SK-MEL-5 (cell line): Measurements from ENCODE around the gene MCTP2. TPM values are rescaled to one million over a fixed set of nuclear protein-coding genes. Genes with fewer than 3 reads are reported as not detected.
A peak's percentile ranks its signal among the peaks of the same experiment; 100 is the strongest.

Experiments
- DNase-seq: peaks from one replicate; pipeline ENCODE4 v3.0.0-alpha.2; 2016; ENCODE audit warnings: low read depth, low spot score
- in situ Hi-C: cut with HindIII; loops from 2 replicates; pipeline ENCODE4 v1.10.0; 2016; ENCODE audit warnings: low sequenced_read_pairs, high pct_unique_total_duplicates, low pct_unique_long_range_greater_than_20kb
- total RNA-seq: library from RNA; depleted of rRNA; stranded (reverse); fragments of >200 nt; shearing (Covaris generic); gene quantifications from 2 replicates; pipeline ENCODE4 v1.2.3, GENCODE V29; 2014

Gene MCTP2
- total RNA-seq, 1 experiment from 2014 or later: 18.3 TPM

DNA sequence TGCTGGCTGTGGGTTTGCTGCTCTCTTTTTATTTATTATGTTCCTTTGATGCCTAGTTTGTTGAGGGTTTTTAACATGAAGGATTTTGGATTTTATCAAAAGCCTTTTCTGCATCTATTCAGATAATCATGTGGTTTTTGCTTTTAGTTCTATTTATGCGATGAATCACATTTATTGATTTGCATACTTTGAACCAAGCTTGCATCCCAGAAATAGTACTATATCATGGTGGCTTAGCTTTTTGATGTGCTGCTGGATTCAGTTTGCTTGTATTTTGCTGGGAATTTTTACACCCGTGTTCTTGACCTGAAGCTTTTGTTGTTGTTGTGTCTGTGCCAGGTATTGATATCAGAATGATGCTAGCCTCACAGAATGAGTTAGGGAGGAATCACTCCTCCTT is 48.4 kb downstream of the MCTP2 start:
- DNase-seq: no peak
- in situ Hi-C loops: no loop called here

GRCh38 chr15:94280301-94280700 is 48.9 kb downstream of the MCTP2 start:
- DNase-seq: no peak
- in situ Hi-C loops: no loop called here

GRCh38 chr15:94282269-94283250 is 51.2 kb downstream of the MCTP2 start:
- in situ Hi-C loops: no loop called here
- no peak for DNase-seq

DNA sequence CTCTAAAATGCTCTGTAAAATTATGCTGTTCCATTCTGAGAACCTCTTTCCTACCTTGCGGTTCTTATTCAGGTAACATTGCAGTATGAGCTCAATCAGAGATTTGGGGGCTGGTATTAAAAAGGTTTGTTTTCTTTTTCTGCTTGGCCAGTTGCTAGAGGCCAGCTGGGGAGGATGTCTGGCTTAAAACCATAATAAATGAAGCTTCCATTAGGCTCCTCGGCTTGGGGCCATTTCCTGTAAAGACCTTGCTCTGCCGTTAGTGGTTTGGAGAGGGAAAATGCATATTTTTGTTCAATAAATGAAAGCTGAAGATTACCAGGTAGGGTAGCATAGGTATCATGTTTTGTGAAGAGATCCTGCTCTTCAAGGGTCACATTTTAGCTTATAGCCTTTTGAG is 55.2 kb downstream of the MCTP2 start:
- in situ Hi-C loops: no loop called here
- no peak for DNase-seq

DNA sequence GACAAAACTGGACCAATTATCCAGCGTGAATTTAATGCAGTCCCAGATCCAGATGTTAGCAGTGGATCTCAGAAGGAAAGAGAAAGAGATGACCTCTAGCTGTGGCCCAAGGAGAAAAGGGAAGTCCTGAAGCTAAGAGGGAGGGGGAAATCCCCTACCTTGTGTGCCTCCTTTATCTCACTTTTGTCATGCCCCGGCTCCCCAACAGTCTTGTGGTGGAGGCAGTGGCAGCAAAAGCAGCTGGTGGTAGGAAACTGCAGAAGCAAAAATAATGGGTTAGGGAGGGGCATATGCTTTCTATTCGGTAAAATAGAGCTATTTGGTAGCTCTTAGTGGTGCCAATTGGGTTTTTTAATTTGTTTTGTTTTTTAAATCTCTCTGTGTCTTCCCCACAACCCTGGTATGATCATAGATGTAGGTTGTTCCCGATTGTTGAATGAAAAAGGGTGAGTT is 56.5 kb downstream of the MCTP2 start:
- in situ Hi-C loops: no loop called here
- DNase-seq: no peak

DNA sequence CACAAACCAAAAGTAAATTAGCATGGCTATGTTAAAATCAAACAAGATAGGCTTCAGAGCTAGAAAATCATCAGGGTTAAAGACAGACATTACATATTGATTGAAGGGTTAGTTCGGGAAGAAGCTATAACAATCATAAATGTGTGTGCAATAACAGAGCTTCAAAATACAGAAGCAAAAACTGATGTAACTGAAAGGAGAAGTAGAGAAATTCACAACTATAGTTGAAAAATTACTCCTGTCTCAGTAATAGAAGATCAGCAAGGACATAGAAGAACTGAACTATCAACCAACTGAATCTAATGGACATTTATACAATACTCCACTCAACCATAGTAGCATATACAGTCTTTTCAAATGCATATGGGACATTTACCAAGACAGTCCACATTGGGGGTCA is 59.4 kb downstream of the MCTP2 start:
- in situ Hi-C loops: no loop called here
- no peak for DNase-seq

DNA sequence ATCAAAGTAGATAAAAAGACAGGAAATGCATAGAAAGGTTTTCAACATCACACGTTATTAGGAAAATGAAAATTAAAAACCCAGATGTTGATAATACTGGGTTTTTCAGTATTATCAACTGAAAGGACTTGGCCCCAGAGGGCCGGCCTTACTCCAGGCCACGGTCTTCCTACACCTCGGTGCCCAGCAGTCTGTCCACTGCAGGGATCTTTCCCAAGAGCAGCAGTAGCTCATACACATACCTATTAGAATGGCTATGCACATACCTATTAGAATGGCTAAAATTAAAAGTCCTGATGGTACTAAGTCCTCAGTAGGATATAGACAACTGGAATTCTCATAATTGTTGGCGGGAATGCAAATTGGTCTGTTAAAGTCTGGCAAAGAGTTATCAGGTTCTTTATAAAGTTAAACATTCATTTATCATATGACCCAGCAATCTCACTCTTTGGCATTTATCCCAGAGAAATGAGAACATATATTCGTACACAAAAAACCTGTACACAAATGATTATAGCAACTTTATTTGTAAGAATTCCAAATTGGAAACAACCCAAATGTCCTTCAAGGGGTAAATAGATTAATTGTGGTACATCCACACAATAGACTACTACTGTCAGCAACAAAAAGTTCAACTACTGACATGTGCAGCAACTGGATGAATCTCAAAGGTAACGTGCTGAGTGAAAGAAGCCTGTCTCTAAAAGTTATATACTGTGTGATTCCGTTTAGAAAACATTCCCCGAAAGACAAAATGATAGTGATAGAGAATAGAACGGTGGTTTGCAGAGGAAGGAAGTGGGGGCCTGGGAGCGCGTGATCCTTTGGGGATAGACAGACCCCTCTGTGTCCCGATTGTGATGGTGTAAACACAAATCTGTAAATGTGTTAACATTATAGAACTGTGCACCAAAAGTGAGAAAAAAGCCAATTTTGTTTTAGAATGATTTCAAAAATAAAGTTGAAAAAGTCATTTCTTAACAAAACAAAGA is 62.3 kb downstream of the MCTP2 start:
- in situ Hi-C loops: no loop called here
- peak; percentile 9 for DNase-seq

GRCh38 chr15:94294556-94294955 is 63.2 kb downstream of the MCTP2 start:
- no peak for DNase-seq
- in situ Hi-C loops: no loop called here

DNA sequence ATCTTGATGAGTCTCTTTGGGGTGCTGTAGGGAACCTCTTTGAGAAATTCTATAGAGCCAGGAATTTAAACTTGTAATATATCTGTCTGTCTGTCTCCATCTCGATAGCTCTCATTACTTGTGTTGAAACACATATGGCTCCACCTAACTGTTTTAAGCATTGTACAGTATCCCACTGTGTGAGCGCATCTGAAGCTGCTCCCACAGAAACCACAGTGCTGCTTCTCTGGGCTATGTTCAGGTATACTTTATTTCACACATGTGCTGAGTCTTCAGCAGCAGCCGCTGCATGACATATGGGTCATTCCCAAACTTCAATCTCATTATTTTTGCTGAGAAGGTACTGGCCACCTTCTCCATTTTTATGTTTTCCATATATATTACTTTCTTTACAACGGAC is 63.9 kb downstream of the MCTP2 start:
- no peak for DNase-seq
- in situ Hi-C loops: no loop called here

DNA sequence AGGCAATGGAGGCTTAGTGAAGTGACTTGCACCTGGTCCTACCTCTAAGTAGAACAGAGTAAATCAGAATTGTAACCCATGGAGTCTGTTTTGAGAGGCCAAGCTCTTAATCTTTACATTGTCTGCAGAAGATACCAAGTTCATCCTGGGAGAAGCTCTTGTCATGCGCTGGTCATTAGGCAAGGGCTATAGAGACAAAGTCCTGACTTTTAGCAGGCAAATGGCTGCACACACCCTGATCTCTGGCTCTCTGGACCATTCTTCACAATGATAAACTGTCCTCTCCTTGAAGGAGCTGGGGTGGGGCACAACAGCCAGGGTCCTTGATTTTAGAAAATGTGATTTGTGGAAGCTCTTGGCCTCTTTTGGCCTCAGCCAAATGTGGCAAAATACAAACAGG is 65.4 kb downstream of the MCTP2 start:
- no peak for DNase-seq
- in situ Hi-C loops: no loop called here

DNA sequence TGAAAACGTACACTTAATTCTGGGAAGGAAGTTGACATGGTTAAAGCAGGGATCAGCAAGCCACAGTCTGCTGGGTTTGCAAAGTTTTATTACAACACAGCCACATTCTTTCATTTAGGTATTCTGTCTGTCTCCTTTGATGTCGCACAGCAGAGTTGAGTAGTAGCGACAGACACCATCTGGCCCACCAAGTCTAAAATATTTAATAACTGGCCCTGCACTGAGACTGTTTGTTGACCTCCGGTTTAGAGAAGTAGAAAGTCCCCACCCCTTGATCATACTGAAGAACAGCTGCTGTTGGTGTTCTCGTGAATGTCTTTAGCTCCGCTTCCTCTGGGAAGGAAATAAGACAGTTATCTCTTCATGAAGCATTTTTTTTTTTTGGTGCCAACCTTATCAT is 66.2 kb downstream of the MCTP2 start:
- in situ Hi-C loops: no loop called here

DNA sequence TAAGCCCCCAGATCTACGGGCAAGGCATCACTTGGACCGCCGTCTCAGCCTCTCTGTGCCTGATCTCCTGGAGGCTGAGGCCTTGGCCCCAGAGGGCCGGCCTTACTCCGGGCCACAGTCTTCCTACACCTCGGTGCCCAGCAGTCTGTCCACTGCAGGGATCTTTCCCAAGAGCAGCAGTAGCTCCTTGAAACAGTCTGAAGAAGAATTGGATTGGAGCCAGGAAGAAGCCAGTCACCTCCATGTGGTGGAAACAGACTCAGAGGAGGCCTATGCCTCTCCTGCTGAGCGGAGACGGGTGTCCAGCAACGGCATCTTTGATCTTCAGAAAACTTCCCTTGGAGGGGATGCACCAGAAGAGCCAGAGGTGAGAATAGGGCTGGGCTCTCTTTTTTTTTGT is 67.0 kb downstream of the MCTP2 start:
- in situ Hi-C loops: no loop called here
- no peak for DNase-seq

More for the DNA sequence above, 66.2 kb downstream of the MCTP2 start:
- no peak for DNase-seq

GRCh38 chr15:94300612-94301011 is 69.3 kb downstream of the MCTP2 start:
- no peak for DNase-seq
- in situ Hi-C loops: no loop called here

GRCh38 chr15:94305133-94305532 is 73.8 kb downstream of the MCTP2 start:
- in situ Hi-C loops: no loop called here
- no peak for DNase-seq

DNA sequence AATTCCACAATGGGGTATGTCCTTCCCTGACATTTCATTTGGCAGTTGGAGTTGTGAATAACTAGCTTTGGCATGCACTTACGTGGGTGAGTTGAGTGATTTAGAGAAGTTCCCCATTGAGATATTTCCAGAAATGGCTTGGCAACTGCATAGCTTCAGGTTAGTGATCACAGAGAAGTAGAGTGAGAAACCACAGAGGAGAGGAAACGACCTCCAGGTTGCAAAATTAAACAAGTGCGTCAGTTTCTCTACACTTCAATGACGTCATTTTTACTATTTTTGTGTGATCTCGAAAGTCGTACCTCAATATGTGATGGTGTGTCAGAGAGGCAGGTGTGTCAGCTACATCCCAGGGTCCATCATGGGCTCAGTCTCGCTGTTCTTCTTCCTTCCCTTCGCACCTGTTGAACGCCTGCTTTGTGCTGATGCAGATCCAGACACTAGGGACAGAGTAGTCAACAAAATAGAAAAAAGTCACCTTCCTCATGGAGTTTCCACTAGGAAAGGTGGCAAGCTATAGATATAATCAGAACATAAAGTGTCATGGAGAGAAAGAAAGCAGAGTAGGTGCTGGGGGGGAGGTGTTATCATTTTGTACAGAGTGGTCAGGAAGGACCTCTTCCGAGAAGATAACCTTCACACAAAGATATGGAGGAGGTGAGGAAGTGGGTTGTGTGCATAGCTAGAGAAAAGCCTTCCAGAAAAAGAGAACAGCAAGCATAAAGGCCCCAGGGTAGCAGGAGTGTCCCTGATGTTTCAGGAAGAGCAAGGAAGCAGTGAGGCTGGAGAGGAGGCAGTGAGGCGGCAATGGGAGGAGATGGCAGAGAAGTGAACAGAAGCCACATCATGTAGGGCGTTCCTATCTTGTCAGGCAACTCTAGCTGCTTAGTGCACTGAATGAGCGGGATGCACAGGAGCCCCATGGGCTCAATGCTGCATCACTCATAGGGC is 75.6 kb downstream of the MCTP2 start:
- in situ Hi-C loops: no loop called here
- DNase-seq: peak; percentile 42

GRCh38 chr15:94312946-94313345 is 81.6 kb downstream of the MCTP2 start:
- DNase-seq: peak; percentile 47
- in situ Hi-C loops: no loop called here

DNA sequence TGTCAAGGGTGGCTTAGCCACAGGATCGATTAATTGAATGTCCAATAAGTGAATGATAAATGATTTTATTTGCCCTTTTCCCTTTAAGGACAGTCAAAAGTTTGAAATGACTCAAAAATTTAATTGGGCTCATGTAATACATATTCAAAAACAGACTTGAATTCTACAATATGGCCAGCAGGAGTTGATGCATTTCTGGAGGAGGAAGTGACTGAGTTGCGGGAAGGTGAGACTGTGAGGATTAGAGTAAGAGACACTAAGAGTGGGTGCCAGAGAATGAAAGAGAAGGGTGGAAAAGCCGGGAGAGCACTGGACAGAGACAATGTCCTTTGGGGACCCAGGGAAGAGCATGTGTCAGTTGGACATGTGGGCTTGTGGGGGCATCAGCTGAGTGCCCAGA is 83.3 kb downstream of the MCTP2 start:
- in situ Hi-C loops: no loop called here
- DNase-seq: no peak
